HL-60/S4 (cell line): ENCODE data around the gene IL1RL1.

Experiments
- in situ Hi-C: fragments of 300-500 bp; cut with MboI; formaldehyde crosslinking; loops from 2 replicates; pipeline ENCODE4 v1.14.3; 2022; ENCODE audit warnings: low sequenced_read_pairs

The IL1RL1 gene

DNA sequence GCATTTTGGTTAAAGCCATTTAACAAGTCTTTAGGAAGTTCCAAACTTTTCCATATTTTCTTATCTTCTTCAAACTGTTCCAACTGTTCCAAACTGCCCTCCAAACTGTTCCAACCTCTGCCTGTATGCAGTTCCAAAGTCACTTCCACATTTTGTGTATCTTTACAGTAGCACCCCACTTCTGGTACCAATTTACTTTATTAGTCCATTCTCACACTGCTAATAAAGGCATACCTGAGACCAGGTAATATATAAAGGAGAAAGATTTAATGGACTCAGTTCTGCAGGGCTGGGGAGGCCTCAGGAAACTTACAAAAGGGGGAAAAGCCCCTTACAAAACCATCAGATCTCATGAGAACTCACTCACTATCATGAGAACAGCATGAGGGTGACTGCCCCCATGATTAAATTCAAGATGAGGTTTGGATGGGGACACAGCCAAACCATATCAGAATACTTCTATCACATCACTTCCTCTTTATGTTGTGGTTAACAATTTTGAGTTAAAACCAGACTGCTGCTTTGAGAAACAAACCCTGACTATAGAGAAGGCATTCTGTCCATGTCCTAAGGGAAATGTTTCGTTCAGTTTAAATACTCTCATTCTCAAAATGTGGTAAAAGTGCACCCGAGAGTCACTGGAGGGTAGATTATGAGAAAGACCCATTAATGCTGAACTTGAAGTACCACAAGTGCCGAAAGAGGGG lies 55.2 kb downstream of the IL1RL1 start:
- in situ Hi-C loops, result no loop called here

DNA sequence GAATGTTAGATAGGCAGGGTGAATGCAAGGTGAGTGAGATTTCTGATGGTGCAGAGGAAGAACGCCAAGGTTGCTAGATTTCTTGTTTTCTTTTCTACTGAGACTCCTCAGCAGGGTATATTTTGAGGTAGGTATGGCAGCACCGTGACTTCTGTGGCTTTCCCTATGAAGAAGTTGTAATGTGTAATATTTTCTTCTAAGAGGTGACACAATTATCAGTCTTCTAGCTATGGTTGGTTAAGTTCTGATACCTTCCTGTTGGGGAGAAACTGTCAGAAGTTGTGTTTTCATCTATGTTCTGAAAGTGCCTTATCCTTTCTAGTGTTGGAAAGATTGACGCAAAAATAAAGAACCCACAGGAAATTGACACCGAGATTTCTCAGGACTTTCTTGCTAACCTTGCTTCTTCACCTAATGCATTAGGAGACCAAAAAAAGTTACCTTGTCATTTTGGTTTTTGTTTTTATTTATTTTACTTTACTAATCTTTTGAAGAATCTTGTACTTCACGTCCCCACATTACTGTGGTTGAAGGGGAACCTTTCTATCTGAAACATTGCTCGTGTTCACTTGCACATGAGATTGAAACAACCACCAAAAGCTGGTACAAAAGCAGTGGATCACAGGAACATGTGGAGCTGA lies 56.1 kb downstream of the IL1RL1 start:
- in situ Hi-C loops, result no loop called here

GRCh38 chr2:102368461-102369109 lies 57.2 kb downstream of the IL1RL1 start:
- in situ Hi-C loops, result no loop called here

DNA sequence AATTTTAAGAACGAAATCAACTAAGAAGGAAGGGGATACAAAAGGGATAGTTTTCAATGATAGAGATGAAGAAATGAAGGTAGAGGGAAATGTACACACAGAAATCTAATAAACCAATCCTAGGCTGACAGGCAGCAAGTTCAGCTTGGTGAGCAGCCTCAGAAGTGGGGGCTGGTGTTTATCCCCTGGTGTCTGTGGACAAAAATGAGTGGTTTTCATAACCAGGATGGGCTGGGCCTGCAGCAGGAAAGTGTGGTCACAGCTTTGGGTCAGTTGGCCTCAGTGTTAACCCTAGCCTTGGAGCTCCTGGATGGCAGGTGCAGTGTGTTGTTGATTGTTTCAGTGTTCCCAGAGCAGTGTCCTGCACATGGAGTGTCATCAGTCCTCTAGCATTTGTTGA lies 58.5 kb downstream of the IL1RL1 start:
- in situ Hi-C loops, result no loop called here

DNA sequence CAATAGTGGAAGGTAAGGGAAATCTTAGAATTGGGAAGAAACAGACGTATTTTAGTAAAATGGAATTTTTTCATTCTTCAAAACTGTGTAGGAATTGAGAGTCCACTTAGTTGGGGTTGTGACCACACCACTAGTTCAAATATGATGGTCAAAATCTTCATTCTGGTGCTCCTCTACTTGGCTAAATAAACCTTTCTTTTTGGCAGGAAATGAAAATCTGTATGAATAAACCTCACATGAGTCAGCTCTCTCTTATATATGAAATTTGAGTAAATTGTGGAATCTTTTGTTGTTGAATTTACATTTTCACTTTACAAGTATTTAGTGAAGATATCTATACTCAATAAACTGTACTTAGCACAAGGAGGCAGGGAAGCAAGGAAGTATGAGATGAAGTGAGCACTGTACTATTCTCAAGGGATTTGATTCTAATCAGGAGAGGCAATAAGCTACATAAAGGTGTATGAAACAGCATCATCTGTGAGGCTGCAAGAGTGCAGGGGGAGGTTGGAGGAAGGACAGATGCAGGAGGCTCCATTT lies 64.8 kb downstream of the IL1RL1 start:
- in situ Hi-C loops, result no loop called here

DNA sequence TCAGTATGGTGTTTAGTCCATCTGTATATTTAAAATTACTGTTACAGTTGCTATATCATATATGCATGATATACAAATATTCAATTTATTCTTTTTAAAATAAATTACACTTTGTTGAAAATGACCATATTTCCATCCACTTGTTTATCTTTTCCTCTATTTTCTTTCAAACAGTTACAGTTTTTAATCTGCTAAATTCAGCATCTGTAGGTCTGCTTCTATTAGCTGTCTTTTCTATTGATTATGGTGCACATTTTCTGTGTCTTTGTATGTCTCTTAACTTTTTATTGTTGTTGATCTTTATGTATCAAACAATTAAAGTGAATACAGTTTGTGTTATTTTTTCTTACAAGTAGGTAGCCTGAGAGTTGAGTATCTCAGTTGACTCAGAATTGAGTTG lies 72.4 kb downstream of the IL1RL1 start:
- in situ Hi-C loops, result no loop called here

DNA sequence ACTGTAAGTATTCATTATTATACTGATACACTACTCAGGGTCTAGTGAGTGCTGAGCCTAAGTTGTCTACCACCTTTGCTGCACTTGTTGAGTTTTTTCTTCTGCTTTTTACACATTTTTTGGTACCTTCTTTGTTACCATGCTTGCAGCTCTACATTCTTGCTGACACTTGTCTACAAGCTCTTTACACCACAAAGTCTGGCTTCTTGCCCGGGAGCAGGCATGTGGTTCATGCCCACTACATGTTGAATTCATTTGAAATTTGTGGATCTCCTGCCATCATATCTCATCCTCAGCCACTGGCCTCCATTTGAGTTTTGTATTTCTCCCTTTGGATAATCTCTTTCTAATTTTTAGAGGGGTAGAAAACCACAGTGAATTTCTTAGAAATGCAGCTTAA lies 74.2 kb downstream of the IL1RL1 start:
- in situ Hi-C loops, result no loop called here

DNA sequence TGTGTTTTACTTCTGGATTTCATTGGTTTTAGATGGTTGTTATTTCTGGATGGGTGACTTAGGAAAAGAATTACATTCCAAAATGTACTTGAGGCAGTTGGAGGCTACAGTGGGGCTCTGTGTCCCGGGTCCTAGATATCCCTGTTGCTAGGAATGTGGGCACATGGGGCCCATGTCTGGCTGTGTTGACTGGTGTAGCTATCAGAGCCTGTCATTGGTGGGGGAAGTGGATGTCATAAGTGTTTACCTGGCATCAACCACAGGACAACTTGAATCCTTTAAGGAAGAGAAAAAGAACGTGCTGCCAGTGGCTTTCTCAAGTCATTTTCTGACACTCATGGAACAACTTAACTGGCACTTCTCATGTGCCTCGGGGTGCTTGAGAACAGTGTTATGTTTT lies 74.6 kb downstream of the IL1RL1 start:
- in situ Hi-C loops, result no loop called here

- in situ Hi-C loops, result no loop called here
These were observed 75.6 kb downstream of the IL1RL1 start for GRCh38 chr2:102386867-102387541.

DNA sequence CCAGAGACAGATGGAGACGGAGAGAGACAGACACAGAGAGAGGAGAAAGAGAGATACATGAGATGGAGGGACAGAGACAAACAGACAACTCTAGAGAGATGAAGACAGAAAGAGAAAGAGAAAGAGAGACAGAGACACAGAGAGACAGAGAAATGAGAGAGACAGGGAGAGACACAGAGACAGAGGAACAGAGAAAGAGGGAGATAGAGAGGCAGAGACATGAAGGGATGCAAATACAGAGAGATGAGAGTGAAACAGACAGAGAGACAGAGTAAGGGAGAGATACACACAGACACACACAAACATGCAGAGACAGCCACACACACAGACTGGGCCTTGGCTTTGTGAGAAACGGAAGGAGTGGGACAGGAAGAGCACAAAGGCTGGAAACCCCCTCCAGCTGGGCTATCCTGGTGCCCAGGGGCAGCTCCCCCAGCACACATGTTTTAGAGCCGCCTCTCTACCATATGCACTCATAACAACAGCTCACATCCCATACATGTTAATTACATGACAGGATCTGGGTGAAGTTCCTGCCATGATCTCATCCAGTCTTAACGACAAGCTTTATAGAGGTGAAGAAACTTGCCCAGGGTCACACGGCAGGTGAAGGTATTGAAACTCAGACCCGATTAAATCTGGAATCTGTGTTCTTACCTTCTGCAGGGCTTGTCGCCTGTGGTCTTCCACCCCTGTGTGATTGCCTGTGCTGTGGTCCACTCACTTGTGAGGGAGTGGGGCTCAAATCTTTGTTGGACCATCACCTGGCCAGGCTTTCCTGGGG lies 76.6 kb downstream of the IL1RL1 start:
- in situ Hi-C loops, result no loop called here

GRCh38 chr2:102391565-102391964 lies 80.2 kb downstream of the IL1RL1 start:
- in situ Hi-C loops, result no loop called here

GRCh38 chr2:102392096-102392495 lies 80.7 kb downstream of the IL1RL1 start:
- in situ Hi-C loops, result no loop called here

DNA sequence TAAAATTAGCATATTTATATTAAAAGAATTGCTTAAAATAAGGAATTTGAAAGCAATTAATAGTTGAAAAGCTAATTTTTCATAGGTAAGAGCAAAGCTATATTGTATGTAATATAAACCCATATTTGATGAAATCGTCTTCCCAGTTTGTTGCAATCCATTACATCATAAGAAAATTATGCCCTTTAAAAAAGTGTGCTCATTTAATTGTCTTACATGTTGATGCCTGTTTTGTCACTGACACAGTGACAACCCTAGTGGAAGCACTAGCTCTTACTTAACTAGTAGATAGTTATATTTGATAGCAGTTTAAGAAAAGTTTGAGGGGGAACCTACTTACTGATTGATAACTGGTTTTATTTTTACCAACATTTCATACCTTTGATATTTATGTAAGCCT lies 81.6 kb downstream of the IL1RL1 start:
- in situ Hi-C loops, result no loop called here

DNA sequence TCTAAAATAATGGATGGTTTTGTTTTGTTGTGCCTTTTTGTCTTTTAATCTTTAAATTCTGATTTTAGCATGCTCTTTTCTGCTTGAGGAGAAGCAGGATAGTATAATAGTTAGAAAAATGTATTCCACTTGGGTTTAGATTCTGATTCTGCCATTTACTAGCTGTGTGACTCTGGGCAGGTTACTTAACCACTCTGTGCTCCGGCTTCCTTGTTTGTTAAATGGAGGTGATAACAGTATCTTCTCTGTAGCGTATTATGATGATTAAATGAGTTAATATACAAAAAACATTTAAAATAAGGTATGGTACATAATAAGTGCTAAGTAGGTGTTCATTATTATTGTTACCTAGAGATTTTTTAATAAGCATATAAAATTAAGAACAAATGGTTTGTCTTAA lies 84.6 kb downstream of the IL1RL1 start:
- in situ Hi-C loops, result no loop called here

DNA sequence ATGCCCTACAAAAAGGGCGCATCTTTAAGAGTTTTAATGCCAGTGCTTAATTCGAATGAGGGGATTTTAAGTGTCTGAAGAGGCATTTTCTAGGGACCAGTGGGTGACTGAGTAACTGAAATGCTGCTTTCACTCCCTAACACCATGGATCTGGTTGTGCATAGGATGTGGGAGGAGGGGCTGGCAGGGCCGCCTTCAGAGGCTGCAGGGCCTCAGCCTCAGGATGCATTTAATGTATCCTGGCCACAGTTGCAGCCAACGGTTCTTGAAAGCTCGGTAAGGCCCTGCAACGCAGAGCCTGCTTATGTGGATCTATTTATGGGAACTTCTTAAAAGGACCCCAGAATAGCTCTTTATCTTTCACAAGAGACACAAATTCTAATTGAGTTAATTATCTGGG lies 85.8 kb downstream of the IL1RL1 start:
- in situ Hi-C loops, result no loop called here

- in situ Hi-C loops, result no loop called here
These were observed 88.3 kb downstream of the IL1RL1 start for GRCh38 chr2:102399499-102400141.

GRCh38 chr2:102401456-102401855 lies 90.1 kb downstream of the IL1RL1 start:
- in situ Hi-C loops, result no loop called here
